Activated CD8-positive, alpha-beta memory T cell treated with anti-CD3 and anti-CD28 coated beads, Interleukin-2, amount 10 ng/mL, durations not matched to agents 7 days and 5 days (primary cell): ENCODE measurements around the gene CEP72. TPM values are rescaled to one million over a fixed set of nuclear protein-coding genes. Genes with fewer than 3 reads are reported as not detected.
A peak's percentile ranks its signal among the peaks of the same experiment; 100 is the strongest.
"Not testable (repeated sequence)": the region's sequence is repeated elsewhere in the genome, so short reads cannot be mapped to it uniquely, and the experiment has no call there.

Source experiments
- ATAC-seq: fragments of 150-1000 bp; cut with Tn5 transposase; one replicate; pipeline ENCODE4 v1.10.0; 2021; ENCODE audit warnings: moderate library complexity
- CTCF ChIA-PET: fragments of 350-600 bp; sonication (Branson Sonifier 250); formaldehyde crosslinking; loops from one replicate; lab custom pipeline; 2021; ENCODE audit warnings: antibody characterized with exemption; lab: Charles Lee
- DNase-seq: peaks from one replicate; pipeline ENCODE4 v3.0.0-alpha.2; 2020
- H3K27ac Mint-ChIP-seq: one replicate; pipeline ENCODE4 v1.8.0; 2021; ENCODE audit warnings: mild to moderate bottlenecking, mixed read lengths
- H3K27me3 Mint-ChIP-seq: one replicate; pipeline ENCODE4 v1.8.0; 2021; ENCODE audit warnings: mixed read lengths
- H3K36me3 Mint-ChIP-seq: one replicate; pipeline ENCODE4 v1.8.0; 2021; ENCODE audit warnings: mild to moderate bottlenecking, mixed read lengths
- H3K4me1 Mint-ChIP-seq: one replicate; pipeline ENCODE4 v1.8.0; 2021; ENCODE audit warnings: mixed read lengths
- H3K4me3 Mint-ChIP-seq: one replicate; pipeline ENCODE4 v1.8.0; 2021; ENCODE audit warnings: mild to moderate bottlenecking, moderate library complexity, mixed read lengths
- H3K9me3 Mint-ChIP-seq: one replicate; pipeline ENCODE4 v1.8.0; 2022; ENCODE audit warnings: low read depth, mixed read lengths
- total RNA-seq, 2 experiments: library from RNA; stranded (reverse); gene quantifications; one replicate each; pipeline ENCODE4 v1.2.3, GENCODE V29; 2021

CEP72 gene
- total RNA-seq, 2 experiments from 2014 or later, result 32.2 to 40.5 TPM

- no peak overlapping the region for H3K4me3 Mint-ChIP-seq
- no peaks in the 10 kb centered on the region for H3K4me1 Mint-ChIP-seq
- peaks cover 10% of the 10 kb centered on the region for H3K27me3 Mint-ChIP-seq
- ATAC-seq, result no peak
- CTCF ChIA-PET, result no interaction called here
- no peak overlapping the region for H3K27ac Mint-ChIP-seq
- DNase-seq, result no peak
- H3K36me3 Mint-ChIP-seq, result no peaks in the 10 kb centered on the region
- H3K9me3 Mint-ChIP-seq, result peaks cover 5% of the 10 kb centered on the region
Measured at GRCh38 chr5:572398-573019, 39.6 kb upstream of the CEP72 start.

- ATAC-seq (no peak), DNase-seq (no peak)
- H3K4me1 Mint-ChIP-seq, result no peaks in the 10 kb centered on the region
- no peak overlapping the region for H3K27ac Mint-ChIP-seq
- CTCF ChIA-PET, result no interaction called here
- H3K27me3 Mint-ChIP-seq, result peaks cover 16% of the 10 kb centered on the region
- peaks cover 7% of the 10 kb centered on the region for H3K9me3 Mint-ChIP-seq
- H3K36me3 Mint-ChIP-seq, result no peaks in the 10 kb centered on the region
- no peak overlapping the region for H3K4me3 Mint-ChIP-seq
Measured at GRCh38 chr5:573206-573605, 38.9 kb upstream of the CEP72 start.

GRCh38 chr5:573976-574375 is 38.2 kb upstream of the CEP72 start:
- no peaks in the 10 kb centered on the region for H3K4me1 Mint-ChIP-seq
- peak; percentile 33 for DNase-seq
- no peak for ATAC-seq
- no peaks in the 10 kb centered on the region for H3K36me3 Mint-ChIP-seq
- H3K9me3 Mint-ChIP-seq, result peaks cover 9% of the 10 kb centered on the region
- no peak overlapping the region for H3K4me3 Mint-ChIP-seq
- H3K27ac Mint-ChIP-seq, result no peak overlapping the region
- peaks cover 21% of the 10 kb centered on the region for H3K27me3 Mint-ChIP-seq
- CTCF ChIA-PET, result no interaction called here

GRCh38 chr5:574906-575305 is 37.2 kb upstream of the CEP72 start:
- no peak overlapping the region for H3K27ac Mint-ChIP-seq
- CTCF ChIA-PET, result no interaction called here
- peaks cover 25% of the 10 kb centered on the region for H3K27me3 Mint-ChIP-seq
- no peaks in the 10 kb centered on the region for H3K36me3 Mint-ChIP-seq
- peaks cover 9% of the 10 kb centered on the region for H3K9me3 Mint-ChIP-seq
- no peak for ATAC-seq
- H3K4me1 Mint-ChIP-seq, result no peaks in the 10 kb centered on the region
- no peak overlapping the region for H3K4me3 Mint-ChIP-seq
- peak; percentile 31 for DNase-seq

- peaks cover 31% of the 10 kb centered on the region for H3K27me3 Mint-ChIP-seq
- CTCF ChIA-PET, result no interaction called here
- H3K9me3 Mint-ChIP-seq, result peaks cover 9% of the 10 kb centered on the region
Measured at GRCh38 chr5:575636-576035, 36.5 kb upstream of the CEP72 start.

GRCh38 chr5:577214-577613 is 34.9 kb upstream of the CEP72 start:
- ATAC-seq, H3K4me1 Mint-ChIP-seq, CTCF ChIA-PET, H3K4me3 Mint-ChIP-seq, DNase-seq, H3K27ac Mint-ChIP-seq, H3K9me3 Mint-ChIP-seq, H3K36me3 Mint-ChIP-seq: not testable (repeated sequence)
- H3K27me3 Mint-ChIP-seq, result peaks cover 36% of the 10 kb centered on the region

More at GRCh38 chr5:575636-576035, 36.5 kb upstream of the CEP72 start:
- no peak overlapping the region for H3K4me3 Mint-ChIP-seq
- H3K27ac Mint-ChIP-seq, result no peak overlapping the region
- ATAC-seq, result no peak
- H3K36me3 Mint-ChIP-seq, result no peaks in the 10 kb centered on the region
- H3K4me1 Mint-ChIP-seq, result no peaks in the 10 kb centered on the region
- peak; percentile 37 for DNase-seq

GRCh38 chr5:577800-578199 is 34.3 kb upstream of the CEP72 start:
- CTCF ChIA-PET, result no interaction called here
- Mint-ChIP-seq H3K9me3 (peaks cover 9% of the 10 kb centered on the region), H3K4me3 (no peak overlapping the region), H3K27ac (no peak overlapping the region), H3K36me3 (no peaks in the 10 kb centered on the region), H3K27me3 (peaks cover 36% of the 10 kb centered on the region), H3K4me1 (no peaks in the 10 kb centered on the region)
- ATAC-seq, result no peak
- DNase-seq, result no peak

GRCh38 chr5:579211-579610 is 32.9 kb upstream of the CEP72 start:
- peaks cover 9% of the 10 kb centered on the region for H3K9me3 Mint-ChIP-seq
- H3K27me3 Mint-ChIP-seq, result peaks cover 36% of the 10 kb centered on the region
- H3K4me3 Mint-ChIP-seq, result no peak overlapping the region
- no peaks in the 10 kb centered on the region for H3K4me1 Mint-ChIP-seq
- CTCF ChIA-PET, result no interaction called here
- H3K36me3 Mint-ChIP-seq, result no peaks in the 10 kb centered on the region
- DNase-seq (no peak), ATAC-seq (no peak)
- no peak overlapping the region for H3K27ac Mint-ChIP-seq

- H3K9me3 Mint-ChIP-seq, result peaks cover 9% of the 10 kb centered on the region
- no peaks in the 10 kb centered on the region for H3K4me1 Mint-ChIP-seq
- CTCF ChIA-PET, result no interaction called here
- DNase-seq, result no peak
- H3K4me3 Mint-ChIP-seq, result no peak overlapping the region
- peaks cover 32% of the 10 kb centered on the region for H3K27me3 Mint-ChIP-seq
- no peaks in the 10 kb centered on the region for H3K36me3 Mint-ChIP-seq
- ATAC-seq, result no peak
- H3K27ac Mint-ChIP-seq, result no peak overlapping the region
Measured at GRCh38 chr5:579746-580366, 32.3 kb upstream of the CEP72 start.

GRCh38 chr5:580436-580835 is 31.7 kb upstream of the CEP72 start:
- no peaks in the 10 kb centered on the region for H3K4me1 Mint-ChIP-seq
- peaks cover 6% of the 10 kb centered on the region for H3K9me3 Mint-ChIP-seq
- H3K4me3 Mint-ChIP-seq, result no peak overlapping the region
- H3K27me3 Mint-ChIP-seq, result peaks cover 27% of the 10 kb centered on the region
- no peaks in the 10 kb centered on the region for H3K36me3 Mint-ChIP-seq
- CTCF ChIA-PET, result no interaction called here
- no peak for ATAC-seq
- H3K27ac Mint-ChIP-seq, result no peak overlapping the region
- DNase-seq, result no peak

- CTCF ChIA-PET, result no interaction called here
Measured at GRCh38 chr5:581266-581665, 30.9 kb upstream of the CEP72 start.

GRCh38 chr5:581941-582340 is 30.2 kb upstream of the CEP72 start:
- CTCF ChIA-PET, result no interaction called here
- Mint-ChIP-seq H3K9me3 (peaks cover 4% of the 10 kb centered on the region), H3K36me3 (no peaks in the 10 kb centered on the region), H3K27me3 (peaks cover 29% of the 10 kb centered on the region), H3K4me1 (no peaks in the 10 kb centered on the region), H3K4me3 (no peak overlapping the region), H3K27ac (no peak overlapping the region)
- DNase-seq (no peak), ATAC-seq (no peak)

More at GRCh38 chr5:581266-581665, 30.9 kb upstream of the CEP72 start:
- ATAC-seq (no peak), DNase-seq (no peak)
- no peaks in the 10 kb centered on the region for H3K4me1 Mint-ChIP-seq
- H3K36me3 Mint-ChIP-seq, result no peaks in the 10 kb centered on the region
- H3K9me3 Mint-ChIP-seq, result peaks cover 4% of the 10 kb centered on the region
- H3K27ac Mint-ChIP-seq, result no peak overlapping the region
- H3K4me3 Mint-ChIP-seq, result no peak overlapping the region
- peaks cover 29% of the 10 kb centered on the region for H3K27me3 Mint-ChIP-seq

- H3K9me3 Mint-ChIP-seq, CTCF ChIA-PET, H3K27ac Mint-ChIP-seq, DNase-seq, H3K4me3 Mint-ChIP-seq, ATAC-seq, H3K36me3 Mint-ChIP-seq, H3K4me1 Mint-ChIP-seq: not testable (repeated sequence)
- peaks cover 29% of the 10 kb centered on the region for H3K27me3 Mint-ChIP-seq
Measured at GRCh38 chr5:582445-582844, 29.7 kb upstream of the CEP72 start.

- no peak overlapping the region for H3K4me3 Mint-ChIP-seq
- ATAC-seq, result no peak
Measured at GRCh38 chr5:582936-583635, 29.1 kb upstream of the CEP72 start.

More at GRCh38 chr5:582936-583635, 29.1 kb upstream of the CEP72 start:
- peaks cover 24% of the 10 kb centered on the region for H3K27me3 Mint-ChIP-seq
- no peak overlapping the region for H3K27ac Mint-ChIP-seq
- no peaks in the 10 kb centered on the region for H3K36me3 Mint-ChIP-seq
- no peaks in the 10 kb centered on the region for H3K4me1 Mint-ChIP-seq
- CTCF ChIA-PET, result interaction anchor here (1.6 kb wide), 1 partner anchor 29 kb away, joined by 3 read pairs; the partner anchor contains the start of gene CEP72
- no peak for DNase-seq
- H3K9me3 Mint-ChIP-seq, result peaks cover 2% of the 10 kb centered on the region
